ENCODE measurements around the gene WDR19. TPM values are rescaled to one million over a fixed set of nuclear protein-coding genes. Genes with fewer than 3 reads are reported as not detected.

The WDR19 gene
- polyA plus RNA-seq, 4 donors, result 3.4 to 18.7 (median 9.2) TPM

DNA sequence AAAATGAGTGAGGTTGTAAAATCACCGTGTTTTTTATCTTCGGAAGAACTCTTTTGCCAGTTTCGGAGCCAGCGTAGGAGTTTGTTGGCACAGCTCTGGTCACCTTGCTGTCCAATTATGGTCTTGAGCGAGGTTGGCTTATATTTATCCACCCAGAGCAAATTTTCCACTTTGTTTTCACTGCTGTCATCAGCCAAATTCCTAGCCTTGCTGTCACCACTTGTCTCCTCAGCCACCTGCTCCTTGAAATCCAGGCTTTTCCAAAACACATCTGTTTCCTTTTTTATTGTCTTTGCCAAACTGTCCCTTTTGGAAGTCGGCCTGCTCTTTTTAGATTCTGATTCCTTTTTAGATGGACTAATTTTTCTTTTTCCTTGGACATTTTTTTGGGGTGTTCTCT, 126.3 kb downstream of the WDR19 start:
- DNase-seq, result no peak
- Histone ChIP-seq H3K36me3 (ENCODE audit: control insufficient read depth in 3 of 3, insufficient read depth in 2 of 3, low read depth in 1 of 3, low read length in 3 of 3) (peaks cover 2 to 33% (median 19%) of the 10 kb centered on the region in 3 donors), H3K9me3 (ENCODE audit: control insufficient read depth in 2 of 2, insufficient read depth in 1 of 2, low read depth in 1 of 2, low read length in 1 of 2) (no peaks in the 10 kb centered on the region), H3K4me3 (ENCODE audit: low read depth in 1 of 3, low read length in 3 of 3) (no peak overlapping the region), H3K27ac (ENCODE audit: low read depth in 1 of 3, low read length in 2 of 3) (no peak overlapping the region), H3K4me1 (ENCODE audit: control insufficient read depth in 3 of 3, insufficient read depth in 2 of 3, low read depth in 1 of 3, low read length in 2 of 3) (no peaks in the 10 kb centered on the region), H3K27me3 (ENCODE audit: control insufficient read depth in 3 of 3, insufficient read depth in 3 of 3, low read length in 3 of 3) (no peaks in the 10 kb centered on the region)
- WGBS, 3 donors, result 86 to 93% (median 93%) methylated on average over 6 of the region's 6 CpGs
- FAIRE-seq, result no peak

DNA sequence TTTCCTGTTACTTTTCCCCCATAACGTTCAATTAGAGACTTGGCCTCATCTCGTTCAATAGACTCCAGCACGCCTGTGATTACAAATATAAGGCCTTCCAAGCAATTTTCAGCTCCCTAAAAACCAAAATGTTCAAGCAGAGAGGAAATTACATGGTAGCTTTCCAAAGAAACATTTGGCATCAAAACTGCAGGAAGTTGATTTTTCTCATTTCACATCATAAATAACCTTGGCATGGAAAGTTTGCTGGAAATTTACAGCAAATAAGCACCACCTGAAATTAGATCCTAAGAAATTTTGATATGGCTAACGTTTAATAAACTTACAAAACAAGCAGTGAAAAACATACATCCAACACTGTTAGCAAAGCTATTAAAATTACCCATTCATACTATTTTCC, 130.5 kb downstream of the WDR19 start:
- 61 to 62% (median 61%) methylated on average over 4 of the region's 4 CpGs for WGBS, 3 donors
- no peaks in the 10 kb centered on the region for H3K4me1 ChIP-seq (ENCODE audit: control insufficient read depth in 3 of 3, insufficient read depth in 2 of 3, low read depth in 1 of 3, low read length in 2 of 3)
- H3K27me3 ChIP-seq (ENCODE audit: control insufficient read depth in 3 of 3, insufficient read depth in 3 of 3, low read length in 3 of 3), result no peaks in the 10 kb centered on the region
- FAIRE-seq (no peak), DNase-seq (no peak)
- peaks cover 4 to 30% (median 22%) of the 10 kb centered on the region in 3 donors for H3K36me3 ChIP-seq (ENCODE audit: control insufficient read depth in 3 of 3, insufficient read depth in 2 of 3, low read depth in 1 of 3, low read length in 3 of 3)
- no peak overlapping the region for H3K4me3 ChIP-seq (ENCODE audit: low read depth in 1 of 3, low read length in 3 of 3)
- H3K9me3 ChIP-seq (ENCODE audit: control insufficient read depth in 2 of 2, insufficient read depth in 1 of 2, low read depth in 1 of 2, low read length in 1 of 2), result no peaks in the 10 kb centered on the region
- H3K27ac ChIP-seq (ENCODE audit: low read depth in 1 of 3, low read length in 2 of 3), result no peak overlapping the region

DNA sequence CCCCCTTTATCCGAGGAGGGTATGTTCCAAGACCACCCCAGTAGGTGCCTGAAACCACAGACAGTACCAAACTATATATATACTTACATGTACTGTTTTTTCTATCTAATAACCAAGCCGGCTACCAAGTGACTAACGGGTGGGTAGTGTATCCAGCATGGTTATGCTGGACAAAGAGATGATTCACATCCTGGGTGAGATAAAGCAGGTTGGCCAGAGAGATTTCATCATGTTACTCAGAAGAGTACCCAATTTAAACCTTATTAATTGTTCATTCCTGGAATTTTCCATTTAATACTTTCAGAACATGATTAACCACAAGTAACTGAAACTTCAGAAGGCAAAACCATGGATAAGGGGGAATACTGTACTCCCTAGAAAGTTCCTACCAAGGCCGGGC, 137.3 kb downstream of the WDR19 start:
- 93% methylated on average over 4 of the region's 4 CpGs for WGBS, 3 donors
- Histone ChIP-seq H3K9me3 (ENCODE audit: control insufficient read depth in 2 of 2, insufficient read depth in 1 of 2, low read depth in 1 of 2, low read length in 1 of 2) (no peaks in the 10 kb centered on the region), H3K4me1 (ENCODE audit: control insufficient read depth in 3 of 3, insufficient read depth in 2 of 3, low read depth in 1 of 3, low read length in 2 of 3) (no peaks in the 10 kb centered on the region), H3K36me3 (ENCODE audit: control insufficient read depth in 3 of 3, insufficient read depth in 2 of 3, low read depth in 1 of 3, low read length in 3 of 3) (peaks cover 3 to 24% (median 16%) of the 10 kb centered on the region in 3 donors), H3K27me3 (ENCODE audit: control insufficient read depth in 3 of 3, insufficient read depth in 3 of 3, low read length in 3 of 3) (no peaks in the 10 kb centered on the region), H3K27ac (ENCODE audit: low read depth in 1 of 3, low read length in 2 of 3) (no peak overlapping the region), H3K4me3 (ENCODE audit: low read depth in 1 of 3, low read length in 3 of 3) (no peak overlapping the region)
- DNase-seq, result no peak
- no peak for FAIRE-seq

DNA sequence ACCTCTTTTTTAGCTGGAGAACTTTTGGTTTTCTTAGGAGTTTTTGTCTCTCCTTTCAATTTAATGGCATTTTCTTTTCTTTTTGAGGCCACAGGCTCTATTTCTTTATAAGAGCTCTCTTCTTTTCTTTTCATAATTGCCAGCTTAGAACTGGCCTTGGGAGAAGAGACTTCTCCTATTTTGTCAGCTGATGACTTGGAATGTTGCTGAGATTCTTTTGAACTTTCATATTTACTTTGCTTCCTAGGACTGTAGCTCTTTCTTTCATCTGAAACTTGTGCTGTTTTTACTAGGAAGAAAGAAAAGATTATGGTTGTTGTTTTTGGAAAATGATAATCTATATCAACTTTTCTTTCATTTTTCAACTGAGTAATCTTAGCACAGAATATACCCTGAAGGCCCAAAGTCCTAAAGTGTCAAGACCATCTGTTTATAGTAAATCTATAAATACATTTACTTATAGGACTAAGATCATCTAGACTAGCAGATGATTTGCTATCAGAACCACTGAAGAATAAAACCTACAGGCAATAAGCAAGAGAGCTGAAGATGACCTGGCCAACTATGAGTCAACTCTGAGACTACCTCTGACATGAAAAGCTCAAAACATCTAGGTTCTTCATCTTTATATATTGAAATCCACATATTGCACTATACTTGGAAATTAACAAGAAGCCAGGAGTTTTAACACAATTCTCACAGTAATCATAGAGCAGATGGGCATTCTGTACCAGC, 138.2 kb downstream of the WDR19 start:
- no peaks in the 10 kb centered on the region for H3K9me3 ChIP-seq (ENCODE audit: control insufficient read depth in 2 of 2, insufficient read depth in 1 of 2, low read depth in 1 of 2, low read length in 1 of 2)
- H3K36me3 ChIP-seq (ENCODE audit: control insufficient read depth in 3 of 3, insufficient read depth in 2 of 3, low read depth in 1 of 3, low read length in 3 of 3), result peaks cover 3 to 26% (median 14%) of the 10 kb centered on the region in 3 donors
- no peaks in the 10 kb centered on the region for H3K4me1 ChIP-seq (ENCODE audit: control insufficient read depth in 3 of 3, insufficient read depth in 2 of 3, low read depth in 1 of 3, low read length in 2 of 3)
- no peak overlapping the region for H3K27ac ChIP-seq (ENCODE audit: low read depth in 1 of 3, low read length in 2 of 3)
- H3K27me3 ChIP-seq (ENCODE audit: control insufficient read depth in 3 of 3, insufficient read depth in 3 of 3, low read length in 3 of 3), result no peaks in the 10 kb centered on the region
- DNase-seq, result no peak
- FAIRE-seq, result no peak
- no peak overlapping the region for H3K4me3 ChIP-seq (ENCODE audit: low read depth in 1 of 3, low read length in 3 of 3)

DNA sequence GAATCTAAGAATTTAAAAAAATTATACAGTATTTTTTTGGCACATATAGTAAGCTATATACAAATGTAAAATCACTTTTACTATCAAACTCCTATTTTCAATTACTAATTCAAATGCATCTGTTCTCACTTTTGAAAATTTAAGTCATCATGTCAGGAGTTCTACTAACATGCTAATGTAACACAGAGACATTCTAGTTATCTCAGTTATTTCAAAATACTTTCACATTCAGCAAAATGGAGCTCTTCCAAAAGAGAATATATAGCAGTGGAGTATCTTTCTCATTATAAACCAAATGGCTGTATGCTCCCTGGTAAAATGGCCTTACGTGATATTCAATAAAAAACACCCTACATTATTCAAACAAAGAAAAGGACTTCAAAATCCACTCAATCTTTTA, 141.5 kb downstream of the WDR19 start:
- DNase-seq (no peak), FAIRE-seq (peak; percentile 30)
- WGBS, 3 donors, result 100% methylated on average over 1 of the region's 1 CpG
- no peak overlapping the region for H3K4me3 ChIP-seq (ENCODE audit: low read depth in 1 of 3, low read length in 3 of 3)
- H3K4me1 ChIP-seq (ENCODE audit: control insufficient read depth in 3 of 3, insufficient read depth in 2 of 3, low read depth in 1 of 3, low read length in 2 of 3), result peaks cover 0 to 3% (median 0%) of the 10 kb centered on the region in 3 donors
- H3K36me3 ChIP-seq (ENCODE audit: control insufficient read depth in 3 of 3, insufficient read depth in 2 of 3, low read depth in 1 of 3, low read length in 3 of 3), result peaks cover 2 to 24% (median 13%) of the 10 kb centered on the region in 3 donors
- no peaks in the 10 kb centered on the region for H3K9me3 ChIP-seq (ENCODE audit: control insufficient read depth in 2 of 2, insufficient read depth in 1 of 2, low read depth in 1 of 2, low read length in 1 of 2)
- no peaks in the 10 kb centered on the region for H3K27me3 ChIP-seq (ENCODE audit: control insufficient read depth in 3 of 3, insufficient read depth in 3 of 3, low read length in 3 of 3)
- H3K27ac ChIP-seq (ENCODE audit: low read depth in 1 of 3, low read length in 2 of 3), result no peak overlapping the region

DNA sequence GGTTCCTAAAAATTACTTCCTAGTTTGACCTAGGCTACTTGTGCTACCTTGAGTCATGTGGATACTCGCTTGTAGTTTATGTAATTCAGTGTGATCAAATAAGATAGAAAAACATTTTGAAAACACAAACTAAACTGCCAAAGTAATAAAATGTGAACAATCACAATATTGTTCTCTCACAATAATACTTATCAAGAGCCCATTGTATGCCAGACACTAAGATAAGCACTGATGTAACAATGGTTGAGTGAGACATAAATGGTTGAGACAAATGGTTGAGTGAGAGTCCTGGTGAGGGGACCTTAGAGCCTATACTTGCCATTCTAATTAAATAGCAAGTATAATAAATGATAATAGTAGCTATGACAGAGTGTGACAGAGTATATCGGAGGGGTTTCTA, 142.1 kb downstream of the WDR19 start:
- H3K4me3 ChIP-seq (ENCODE audit: low read depth in 1 of 3, low read length in 3 of 3), result no peak overlapping the region
- peaks cover 2 to 21% (median 13%) of the 10 kb centered on the region in 3 donors for H3K36me3 ChIP-seq (ENCODE audit: control insufficient read depth in 3 of 3, insufficient read depth in 2 of 3, low read depth in 1 of 3, low read length in 3 of 3)
- H3K9me3 ChIP-seq (ENCODE audit: control insufficient read depth in 2 of 2, insufficient read depth in 1 of 2, low read depth in 1 of 2, low read length in 1 of 2), result no peaks in the 10 kb centered on the region
- 62 to 84% (median 72%) methylated on average over 2 of the region's 2 CpGs for WGBS, 3 donors
- no peak overlapping the region for H3K27ac ChIP-seq (ENCODE audit: low read depth in 1 of 3, low read length in 2 of 3)
- H3K4me1 ChIP-seq (ENCODE audit: control insufficient read depth in 3 of 3, insufficient read depth in 2 of 3, low read depth in 1 of 3, low read length in 2 of 3), result peaks cover 0 to 3% (median 0%) of the 10 kb centered on the region in 3 donors
- DNase-seq (no peak), FAIRE-seq (no peak)
- H3K27me3 ChIP-seq (ENCODE audit: control insufficient read depth in 3 of 3, insufficient read depth in 3 of 3, low read length in 3 of 3), result no peaks in the 10 kb centered on the region

DNA sequence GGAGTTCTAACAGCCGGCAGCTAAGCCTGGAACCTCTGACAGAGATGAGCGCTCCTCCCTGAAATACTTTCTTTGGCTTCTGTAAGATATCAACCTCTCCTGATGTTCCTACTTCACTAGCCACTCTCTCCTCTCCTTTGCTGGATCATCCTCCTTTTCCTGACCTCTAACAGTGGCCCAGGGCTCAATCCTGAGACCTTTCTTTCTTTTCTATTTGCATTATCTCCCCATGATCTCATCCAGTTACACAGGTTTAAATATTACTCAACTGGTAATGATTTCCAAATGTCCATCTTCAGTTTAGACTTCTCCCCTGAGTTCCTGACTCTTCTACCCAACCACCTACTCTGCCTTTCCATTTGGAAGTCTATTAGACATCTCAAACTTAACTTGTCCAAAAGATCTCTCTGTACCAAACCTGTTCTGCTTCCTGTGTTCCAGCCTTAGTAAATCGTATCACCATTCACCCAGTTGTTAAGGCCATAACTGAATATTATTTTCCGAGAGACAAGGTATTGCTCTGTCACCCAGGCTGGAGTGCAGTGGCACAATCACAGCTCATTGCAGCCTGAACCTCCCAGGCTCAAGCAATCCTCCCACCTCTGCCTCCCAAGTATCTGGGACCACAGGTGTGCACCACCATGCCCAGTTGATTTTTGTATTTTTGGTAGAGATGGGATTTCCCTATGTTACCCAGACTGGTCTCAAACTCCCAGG, 142.7 kb downstream of the WDR19 start:
- Histone ChIP-seq H3K36me3 (ENCODE audit: control insufficient read depth in 3 of 3, insufficient read depth in 2 of 3, low read depth in 1 of 3, low read length in 3 of 3) (peaks cover 2 to 18% (median 8%) of the 10 kb centered on the region in 3 donors), H3K4me3 (ENCODE audit: low read depth in 1 of 3, low read length in 3 of 3) (no peak overlapping the region), H3K4me1 (ENCODE audit: control insufficient read depth in 3 of 3, insufficient read depth in 2 of 3, low read depth in 1 of 3, low read length in 2 of 3) (peaks cover 0 to 3% (median 0%) of the 10 kb centered on the region in 3 donors), H3K27ac (ENCODE audit: low read depth in 1 of 3, low read length in 2 of 3) (no peak overlapping the region), H3K9me3 (ENCODE audit: control insufficient read depth in 2 of 2, insufficient read depth in 1 of 2, low read depth in 1 of 2, low read length in 1 of 2) (no peaks in the 10 kb centered on the region), H3K27me3 (ENCODE audit: control insufficient read depth in 3 of 3, insufficient read depth in 3 of 3, low read length in 3 of 3) (no peaks in the 10 kb centered on the region)
- FAIRE-seq (no peak), DNase-seq (no peak)
- 85 to 95% (median 93%) methylated on average over 4 of the region's 4 CpGs for WGBS, 3 donors

DNA sequence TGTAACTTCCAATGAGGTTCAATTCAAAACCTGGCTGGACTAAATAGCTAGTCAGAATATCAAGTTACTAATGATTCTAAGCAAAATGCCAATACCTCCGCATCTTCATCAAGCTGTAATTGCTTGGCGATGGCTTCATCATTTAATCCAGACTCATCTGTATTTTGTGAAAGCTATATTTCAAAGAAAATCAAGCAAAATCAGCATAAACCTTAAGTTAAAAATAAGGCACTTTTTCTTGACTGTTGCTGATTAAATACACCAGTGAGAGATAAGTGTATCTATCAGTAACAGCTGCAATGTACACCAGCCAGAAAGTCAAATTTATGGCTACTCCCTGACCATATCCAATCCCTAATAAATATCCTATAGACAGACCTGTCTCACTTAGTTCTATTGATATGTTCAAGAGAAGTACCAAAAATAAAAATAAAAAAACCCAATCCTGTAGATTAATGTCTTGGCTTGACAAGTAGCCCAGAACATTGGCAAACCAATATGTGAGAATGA, 144.2 kb downstream of the WDR19 start:
- no peak for DNase-seq
- no peak for FAIRE-seq
- H3K27ac ChIP-seq (ENCODE audit: low read depth in 1 of 3, low read length in 2 of 3), result no peak overlapping the region
- no peak overlapping the region for H3K4me3 ChIP-seq (ENCODE audit: low read depth in 1 of 3, low read length in 3 of 3)
- no peaks in the 10 kb centered on the region for H3K27me3 ChIP-seq (ENCODE audit: control insufficient read depth in 3 of 3, insufficient read depth in 3 of 3, low read length in 3 of 3)
- peaks cover 0 to 3% (median 0%) of the 10 kb centered on the region in 3 donors for H3K4me1 ChIP-seq (ENCODE audit: control insufficient read depth in 3 of 3, insufficient read depth in 2 of 3, low read depth in 1 of 3, low read length in 2 of 3)
- no peaks in the 10 kb centered on the region for H3K9me3 ChIP-seq (ENCODE audit: control insufficient read depth in 2 of 2, insufficient read depth in 1 of 2, low read depth in 1 of 2, low read length in 1 of 2)
- WGBS, 3 donors, result 99 to 100% (median 99%) methylated on average over 2 of the region's 2 CpGs
- peaks cover 2 to 16% (median 8%) of the 10 kb centered on the region in 3 donors for H3K36me3 ChIP-seq (ENCODE audit: control insufficient read depth in 3 of 3, insufficient read depth in 2 of 3, low read depth in 1 of 3, low read length in 3 of 3)
